Activated gamma-delta T cell treated with anti-CD3 and anti-CD28 coated beads, Interleukin-2, amount 50 U/mL, for 16 hours (primary cell): ENCODE measurements around the gene DOCK9.
A peak's percentile ranks its signal among the peaks of the same experiment; 100 is the strongest.

Source experiments
- DNase-seq: peaks from one replicate; pipeline ENCODE4 v3.0.0-alpha.2; 2020; ENCODE audit warnings: low read depth

The DOCK9 gene

DNA sequence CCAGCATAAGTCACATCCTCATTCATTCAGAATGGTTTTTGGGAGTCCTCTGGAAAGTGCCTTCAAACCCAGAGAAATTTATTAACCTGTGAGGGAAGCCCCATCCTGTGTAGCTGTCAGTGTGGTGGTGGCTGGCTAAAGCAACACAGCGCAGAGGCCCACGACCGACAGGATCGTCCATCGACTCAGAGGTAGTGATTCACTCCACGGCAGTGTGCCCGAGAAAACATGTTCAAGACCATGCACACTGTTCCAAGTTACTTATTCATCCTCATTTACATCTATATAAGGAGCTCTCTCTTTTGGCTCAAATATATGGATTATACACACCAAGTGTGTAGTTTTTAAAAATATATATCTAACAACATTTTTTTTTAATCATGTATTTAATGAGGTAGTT is 129.1 kb downstream of the DOCK9 start:
- DNase-seq = no peak

DNA sequence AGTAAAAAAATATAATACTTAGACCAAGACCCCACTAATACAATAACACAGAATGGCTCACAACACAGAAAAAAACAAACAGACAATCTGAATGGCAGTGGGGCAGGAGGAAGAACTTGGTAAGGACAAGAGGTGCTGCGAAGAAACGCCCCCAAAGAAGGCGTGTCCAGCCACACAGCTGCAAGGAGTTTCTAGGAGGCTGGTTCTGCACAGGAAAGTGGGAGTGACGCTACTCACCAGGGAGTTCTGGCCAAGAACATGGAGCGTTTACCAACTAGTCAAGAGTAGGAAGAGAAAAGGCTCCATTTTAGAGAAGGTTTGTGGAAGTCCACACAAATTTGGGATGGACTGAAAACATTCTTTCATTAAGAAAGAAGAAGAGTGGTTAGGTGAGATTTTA is 130.1 kb downstream of the DOCK9 start:
- no peak for DNase-seq

DNA sequence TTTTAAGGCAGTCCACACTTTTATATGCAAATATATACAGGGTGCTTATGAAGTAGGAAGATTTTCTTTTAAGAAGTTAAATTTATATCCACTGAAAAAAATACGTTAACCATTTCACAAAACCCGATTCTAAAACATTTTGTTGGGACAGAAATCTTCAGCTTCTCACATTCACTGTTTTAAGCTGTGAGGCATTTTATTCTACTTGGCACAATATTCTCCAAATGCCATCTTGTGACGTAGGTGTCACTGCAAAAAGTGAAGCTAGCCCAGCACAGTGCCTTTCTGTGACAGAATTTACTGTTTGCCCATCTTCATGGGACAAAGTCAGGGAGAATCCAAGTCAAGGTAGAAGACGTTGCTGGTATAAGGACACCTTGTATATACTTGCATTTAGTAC is 130.9 kb downstream of the DOCK9 start:
- no peak for DNase-seq

DNA sequence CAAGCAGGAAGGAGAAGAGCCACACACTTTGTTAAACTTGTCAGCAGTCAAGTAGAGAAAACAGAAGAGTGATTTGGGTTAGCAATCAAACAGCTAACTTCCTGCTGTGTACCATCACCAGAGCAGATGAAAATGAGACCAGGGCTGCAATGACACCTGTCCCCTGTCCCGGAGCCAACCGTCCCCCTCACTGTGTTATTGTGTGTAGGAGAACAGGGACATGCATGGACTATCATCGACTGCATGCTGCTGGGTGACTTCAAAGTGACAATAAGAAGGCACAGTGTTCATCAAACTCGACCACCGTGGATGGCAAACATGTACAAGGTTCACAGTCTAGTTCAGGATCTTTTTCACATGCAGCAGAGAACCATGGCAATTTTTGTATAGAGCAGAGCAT is 131.3 kb downstream of the DOCK9 start:
- DNase-seq = no peak

DNA sequence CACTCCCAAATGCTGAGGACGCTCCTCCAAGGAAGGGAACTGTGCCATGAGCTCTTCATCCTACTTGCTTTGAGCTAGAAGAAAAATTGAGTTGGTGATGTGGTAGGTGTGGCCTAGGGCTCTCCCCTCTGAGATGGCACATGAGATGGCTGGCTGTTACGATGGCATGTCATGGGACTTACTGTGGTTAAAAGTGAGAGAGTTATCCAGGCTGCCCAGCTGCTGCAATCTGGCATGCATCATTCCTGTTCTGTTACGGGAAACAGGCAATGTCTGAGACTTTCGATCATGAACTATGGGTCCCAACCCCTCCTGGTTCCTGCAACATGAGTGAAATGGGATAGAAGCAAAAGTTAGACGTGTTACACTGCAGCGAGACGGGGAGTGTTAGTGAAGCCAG is 132.1 kb downstream of the DOCK9 start:
- DNase-seq = no peak

DNA sequence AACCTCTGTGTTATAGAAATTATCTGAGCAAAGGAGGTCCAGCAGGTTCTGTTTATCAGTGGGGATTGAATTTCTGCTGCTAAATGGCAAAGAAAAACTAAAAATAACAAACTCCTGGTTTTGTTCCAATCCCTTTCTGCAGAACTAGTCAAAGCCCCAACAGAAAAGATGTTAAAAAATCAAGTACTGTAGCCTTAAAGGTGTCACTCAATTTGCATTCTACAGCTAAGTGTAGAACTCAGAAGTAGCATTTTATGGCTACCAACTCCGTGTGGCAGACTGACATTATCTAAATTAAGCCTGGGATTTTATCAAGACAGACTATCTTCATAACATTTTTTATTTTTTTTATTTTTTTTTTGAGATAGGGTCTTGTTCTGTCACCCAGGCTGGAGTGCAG is 133.8 kb downstream of the DOCK9 start:
- DNase-seq = no peak

DNA sequence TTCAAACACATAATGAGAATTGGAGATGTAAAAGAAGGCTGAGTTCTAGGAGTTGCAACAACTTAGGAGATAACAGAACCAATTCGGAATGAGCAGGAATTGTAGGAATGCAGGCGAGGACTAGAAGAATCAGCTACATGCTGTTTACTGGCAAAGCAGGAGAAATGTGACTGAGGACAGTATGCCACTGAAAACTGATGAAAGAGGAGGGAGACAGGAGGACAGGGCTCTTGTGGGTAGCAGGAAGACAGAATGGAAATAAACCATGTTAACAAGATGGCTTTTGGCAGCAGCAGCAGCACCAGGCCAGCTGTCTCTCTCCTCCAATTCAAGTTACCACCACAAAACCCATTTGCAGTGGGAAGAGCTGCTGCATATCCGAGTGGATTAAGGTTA is 134.4 kb downstream of the DOCK9 start:
- no peak for DNase-seq

DNA sequence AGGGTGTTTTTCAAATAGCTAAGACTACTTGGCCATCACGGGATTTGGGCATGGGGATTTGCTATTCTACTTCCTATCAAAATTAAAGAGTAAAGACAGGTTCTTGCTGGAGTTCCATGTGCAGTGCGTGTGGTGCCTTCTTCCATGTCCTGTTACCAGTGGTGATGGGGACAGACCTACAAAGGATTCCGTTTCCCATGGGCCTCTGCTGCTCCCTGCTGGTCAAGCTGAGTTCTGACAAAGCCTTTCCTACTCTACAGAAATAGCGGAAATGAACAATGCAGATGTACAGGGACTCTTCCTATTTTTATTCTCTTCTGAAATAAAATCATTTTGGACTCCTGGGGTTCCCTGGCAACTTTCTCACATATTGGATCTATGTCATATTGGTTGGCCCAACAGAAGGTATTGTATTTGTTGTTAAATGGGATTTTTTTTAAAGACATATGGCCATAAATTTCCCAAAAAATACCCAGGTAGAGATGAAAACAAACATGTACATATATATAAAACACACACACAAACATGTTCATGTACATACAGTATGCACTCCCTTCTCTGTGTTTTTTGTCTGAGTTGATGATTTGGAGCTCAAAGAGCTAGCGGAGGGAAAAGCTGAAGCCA is 134.9 kb downstream of the DOCK9 start:
- peak; percentile 27 for DNase-seq

DNA sequence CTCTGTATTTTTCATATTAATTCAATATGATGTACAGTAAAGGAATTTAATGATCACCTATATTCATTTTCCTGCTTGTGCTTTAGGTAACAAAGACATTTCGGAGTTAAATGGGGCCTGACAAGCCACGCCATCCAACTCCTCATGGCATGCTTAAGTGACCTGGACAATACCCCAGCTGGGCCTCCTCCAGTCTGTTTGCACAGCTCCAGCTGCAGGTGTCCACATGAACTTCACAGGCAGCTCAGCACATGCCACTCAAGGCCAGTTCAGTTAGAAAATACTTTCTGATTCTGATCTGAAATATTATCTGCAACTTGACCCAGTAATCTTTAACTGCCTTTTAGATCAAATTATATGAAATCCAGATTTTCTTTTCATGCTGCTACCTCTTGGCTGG is 135.8 kb downstream of the DOCK9 start:
- no peak for DNase-seq

DNA sequence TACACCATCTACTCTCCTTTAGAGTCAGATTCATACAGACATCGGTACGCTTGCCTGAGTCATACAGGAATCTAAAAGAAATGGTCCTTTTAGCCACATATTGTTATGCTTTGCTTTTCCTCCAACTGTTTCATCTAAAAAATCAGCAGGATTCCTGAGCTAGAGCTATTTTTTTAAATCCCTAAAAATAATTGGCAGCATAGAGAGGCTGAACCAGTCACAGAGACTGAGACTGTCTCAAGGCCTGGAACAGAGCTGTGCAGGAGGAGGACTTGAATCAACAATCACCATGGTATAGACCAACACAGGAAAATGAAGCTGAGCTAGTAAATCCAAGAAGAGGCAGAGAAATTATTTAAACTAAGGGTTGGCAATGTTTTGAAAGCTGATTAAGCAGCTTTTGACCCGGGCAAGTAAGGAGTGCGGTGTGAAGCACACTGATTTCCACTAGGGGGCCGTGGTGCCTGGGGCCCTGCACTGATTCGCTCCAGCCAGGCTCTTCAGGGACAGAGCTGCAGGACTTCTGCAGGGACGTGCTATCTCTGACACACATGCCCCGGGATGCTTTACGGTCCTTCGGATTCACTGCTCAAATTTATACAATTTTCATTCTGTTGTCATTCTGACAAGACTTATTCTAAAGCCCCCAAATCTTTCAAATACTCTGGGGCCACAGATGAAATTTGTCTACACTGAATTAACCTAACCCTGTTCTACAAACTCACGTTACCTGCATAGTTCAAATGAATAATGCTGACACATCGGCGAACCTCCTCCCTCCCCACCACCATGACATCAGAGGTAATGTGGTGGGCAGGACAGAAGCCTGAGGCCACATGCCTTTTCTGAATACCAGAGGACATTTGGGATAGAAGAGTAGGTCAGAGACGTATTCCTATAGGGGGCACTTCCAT is 137.8 kb downstream of the DOCK9 start:
- no peak for DNase-seq

DNA sequence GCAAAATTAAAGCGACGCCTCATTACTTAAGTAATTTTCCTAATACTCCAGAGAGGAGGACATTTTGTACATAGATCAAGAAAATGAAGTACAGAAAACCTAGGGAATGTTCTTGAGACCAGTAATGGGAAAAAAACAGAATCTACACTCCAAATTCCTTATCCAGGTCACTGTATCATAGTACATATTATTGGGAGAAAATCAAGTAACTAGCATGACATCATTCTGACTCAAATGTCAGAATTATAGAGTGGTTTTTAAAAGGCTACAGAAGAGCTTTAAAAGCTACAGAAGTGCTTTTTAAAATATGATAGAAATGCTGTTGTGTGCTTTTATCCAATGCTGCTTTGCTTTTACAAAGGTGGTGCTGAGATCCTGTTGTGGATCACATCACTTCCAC is 139.1 kb downstream of the DOCK9 start:
- no peak for DNase-seq

DNA sequence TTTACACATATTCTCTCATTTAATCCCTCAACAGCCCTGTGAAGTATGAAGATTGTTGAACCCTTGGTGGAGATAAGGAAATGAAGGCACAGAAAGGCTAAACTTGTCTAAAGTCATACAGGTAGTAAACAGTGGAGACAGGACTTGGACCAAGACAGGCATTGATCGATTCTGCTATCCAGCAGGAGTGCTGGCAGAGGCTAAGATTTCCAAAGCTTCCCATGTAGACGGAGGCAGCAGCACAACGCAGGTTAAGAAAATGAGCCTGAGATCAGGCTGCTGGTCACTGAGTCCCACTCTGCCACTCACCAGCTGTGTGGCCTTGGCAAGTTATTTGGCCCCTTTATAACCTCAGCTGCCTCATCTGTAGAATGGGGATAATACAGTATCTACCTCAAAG is 140.0 kb downstream of the DOCK9 start:
- no peak for DNase-seq

DNA sequence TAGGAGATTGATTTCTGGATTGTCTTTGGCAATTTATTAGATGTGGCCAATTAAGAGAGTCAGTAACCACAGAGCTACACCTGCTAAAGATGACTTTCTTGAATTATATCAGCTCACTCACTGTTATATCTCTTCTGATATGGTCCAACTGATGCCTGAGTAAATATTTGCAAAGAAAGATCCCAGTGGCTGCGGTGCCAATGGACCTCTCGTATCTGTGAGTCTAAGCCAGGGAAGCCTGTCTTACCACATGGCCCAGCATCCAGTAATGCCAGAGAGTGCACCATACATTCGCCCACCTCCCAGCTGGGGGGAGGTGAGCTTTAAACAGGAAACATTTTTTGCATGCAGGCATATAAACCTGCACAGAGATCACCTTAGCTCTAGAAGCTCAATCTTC is 142.7 kb downstream of the DOCK9 start:
- no peak for DNase-seq

DNA sequence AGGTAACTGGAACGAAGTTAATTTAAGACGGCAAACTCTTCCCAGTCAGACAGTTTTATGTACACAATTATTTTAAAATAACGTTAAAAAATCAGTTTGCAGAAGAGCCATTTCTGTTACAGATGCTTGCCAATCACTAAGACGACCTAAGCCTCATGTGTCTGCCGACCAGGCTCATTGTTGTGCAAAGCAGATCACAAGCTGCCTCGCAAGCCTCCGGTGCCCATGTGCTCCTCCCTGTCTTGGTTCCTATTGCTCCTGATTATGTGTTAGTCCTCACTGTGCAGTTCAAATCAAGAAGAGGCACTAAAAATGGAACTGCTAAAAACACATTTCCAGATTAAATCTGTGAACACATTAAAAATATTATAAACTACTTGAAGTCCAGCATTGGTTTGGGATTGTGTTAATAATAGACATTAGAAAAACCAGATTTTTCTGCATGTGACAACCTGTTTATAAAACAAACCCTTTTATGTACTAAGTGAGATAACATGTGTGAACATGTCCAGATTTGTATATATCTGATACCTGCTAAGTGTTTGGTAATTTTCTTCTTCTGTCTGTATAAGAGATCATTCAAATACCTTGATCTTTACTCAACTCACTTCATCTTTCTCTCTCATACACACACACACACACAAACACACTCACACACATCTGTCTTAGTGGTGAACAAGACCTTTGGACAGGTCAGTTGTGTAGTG is 143.5 kb downstream of the DOCK9 start:
- no peak for DNase-seq

DNA sequence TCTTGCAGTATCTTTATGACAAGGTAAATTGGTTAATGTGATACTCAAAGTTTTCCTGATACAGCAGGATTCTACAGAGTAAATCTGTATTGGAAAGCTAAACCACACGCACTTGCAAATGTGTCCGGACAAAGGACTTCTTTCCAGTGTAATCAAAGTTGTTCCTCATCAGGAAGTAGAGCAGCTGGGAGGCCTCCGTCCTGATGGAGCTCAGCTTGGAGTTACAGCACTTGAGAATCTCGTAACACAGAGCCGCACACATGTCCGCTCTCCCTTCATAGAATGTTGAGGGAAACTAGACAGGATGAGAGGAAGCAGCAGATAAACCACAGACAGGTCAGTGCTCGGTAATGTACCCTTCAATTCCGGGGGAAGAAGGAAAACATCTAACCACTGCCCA is 146.6 kb downstream of the DOCK9 start:
- DNase-seq = no peak

DNA sequence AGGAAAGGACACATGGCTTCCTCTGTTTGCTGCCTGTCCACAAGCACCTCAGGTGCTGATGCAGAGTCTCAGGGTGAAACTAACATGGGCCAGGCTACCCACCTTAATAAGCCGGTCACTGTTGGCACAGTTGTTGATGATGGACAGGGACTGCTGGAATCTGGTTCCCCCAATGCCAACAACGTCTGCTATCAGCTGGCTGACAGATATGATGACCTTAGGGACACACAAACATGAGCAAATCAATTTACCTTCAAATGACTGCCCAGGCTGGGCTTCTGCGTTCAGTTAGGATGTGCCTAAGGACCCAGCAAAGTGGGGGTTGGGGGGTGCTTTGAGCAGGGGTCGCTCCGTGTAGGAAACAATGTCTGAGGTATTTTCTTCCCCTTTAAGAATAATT is 148.3 kb downstream of the DOCK9 start:
- no peak for DNase-seq

DNA sequence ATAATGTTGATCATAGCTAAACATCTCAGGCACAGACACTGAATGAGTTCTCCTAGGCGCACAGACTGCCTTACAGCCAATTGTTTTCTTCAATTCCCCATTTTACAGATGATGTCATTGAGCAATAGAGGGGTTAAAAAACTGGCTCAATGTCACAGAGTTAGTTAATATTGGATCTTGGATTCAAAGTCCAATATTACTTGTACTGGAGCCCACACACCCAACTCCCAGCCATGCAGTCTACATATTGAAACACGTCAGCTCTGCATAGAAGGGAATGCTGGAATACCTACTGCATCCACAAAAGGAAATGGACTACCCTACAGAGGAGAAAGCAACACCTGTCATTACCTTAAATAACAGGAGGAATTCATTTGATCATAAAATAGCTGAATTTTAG is 149.2 kb downstream of the DOCK9 start:
- DNase-seq = no peak

DNA sequence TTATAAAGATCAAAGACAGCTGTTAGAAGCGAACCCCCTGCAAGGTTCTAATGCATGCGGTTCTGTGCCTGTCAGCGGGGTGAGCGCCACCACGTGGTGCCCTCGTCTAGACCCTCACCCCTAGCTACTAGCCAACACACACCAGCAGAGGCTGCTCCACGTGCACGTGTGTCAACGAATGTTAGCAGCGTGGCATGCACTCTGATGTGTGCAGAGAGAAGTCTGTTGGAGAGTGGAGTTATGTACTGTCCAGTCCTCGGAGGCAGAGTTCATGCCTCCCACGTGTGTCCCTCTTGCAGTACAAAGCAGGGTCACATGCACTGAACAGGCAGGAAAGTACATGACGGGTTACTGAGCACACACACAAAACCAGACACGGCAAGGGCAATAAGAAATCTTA is 150.4 kb downstream of the DOCK9 start:
- DNase-seq = no peak

DNA sequence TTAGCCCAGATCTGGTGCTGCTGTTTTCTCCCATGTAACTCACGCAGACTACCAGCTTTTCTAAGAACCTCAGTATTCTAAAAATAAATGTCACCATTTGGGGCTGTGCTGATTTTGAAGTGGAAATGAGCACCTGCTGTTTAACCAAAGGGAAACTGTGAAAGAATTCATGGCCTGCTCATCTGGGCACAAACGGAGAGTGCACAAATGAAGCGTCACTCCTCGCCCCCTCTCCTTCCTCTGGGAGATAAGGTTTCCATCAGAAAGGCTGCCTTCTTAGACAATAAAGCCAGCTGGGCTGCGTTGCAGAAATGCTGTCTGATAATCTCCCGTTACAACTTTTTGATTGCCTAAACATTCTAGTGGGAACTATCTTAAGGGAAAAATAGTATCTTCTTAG is 151.7 kb downstream of the DOCK9 start:
- no peak for DNase-seq

DNA sequence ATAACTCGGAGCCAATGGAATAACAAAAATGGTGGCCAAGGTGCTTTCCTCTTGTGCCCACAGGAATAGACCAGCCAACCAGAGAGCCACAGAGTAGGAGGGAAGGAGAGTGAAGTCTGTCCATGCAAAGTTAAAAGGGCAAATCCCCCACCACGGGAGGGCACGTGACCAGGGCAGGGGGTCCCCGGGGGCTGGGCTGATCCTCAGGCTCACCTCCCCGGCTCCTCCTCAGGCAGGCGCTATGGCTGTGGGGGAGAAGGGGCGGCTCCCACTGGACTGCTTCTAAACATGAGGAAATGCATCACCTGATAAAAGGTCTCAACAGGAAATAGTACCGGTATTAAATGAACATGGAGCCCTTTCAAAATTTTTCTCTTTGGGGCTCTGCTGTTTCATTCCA is 152.2 kb downstream of the DOCK9 start:
- no peak for DNase-seq

DNA sequence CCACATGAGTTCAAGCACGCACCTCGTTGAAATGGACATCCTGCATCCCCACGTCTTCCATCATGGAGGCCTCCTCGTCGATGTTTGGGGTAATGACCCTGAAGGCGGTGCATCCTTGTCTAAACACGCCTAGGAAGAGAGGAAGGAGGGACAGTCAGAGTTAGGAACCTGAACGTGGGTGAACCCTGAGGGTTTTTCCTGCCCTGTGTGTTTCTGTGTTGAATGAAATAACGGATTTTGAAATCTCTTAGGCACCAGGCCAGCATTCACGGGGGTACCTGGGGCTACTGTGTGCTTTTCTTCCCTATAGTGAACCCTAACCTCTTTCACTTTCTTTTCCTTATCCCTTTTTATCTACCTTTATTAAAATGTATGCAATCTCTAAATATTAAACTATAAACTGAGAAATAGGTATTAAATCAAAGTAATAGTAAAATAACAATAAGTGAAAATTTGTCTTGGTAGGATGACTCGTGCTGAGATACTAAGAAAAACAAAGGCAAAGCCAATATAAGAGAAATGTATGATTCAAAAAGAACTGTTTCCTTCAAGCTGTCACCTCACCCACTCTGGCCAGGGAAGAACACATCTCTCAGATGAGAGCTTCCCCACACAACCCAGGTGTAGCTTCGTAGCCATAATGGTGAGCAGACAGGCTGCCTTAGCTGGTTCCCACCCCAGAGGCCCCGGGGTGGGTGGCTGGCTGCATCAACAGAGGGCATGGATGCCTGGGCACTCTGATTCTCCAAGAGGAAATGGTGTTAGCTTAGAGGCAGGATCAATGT is 153.3 kb downstream of the DOCK9 start:
- DNase-seq = no peak

DNA sequence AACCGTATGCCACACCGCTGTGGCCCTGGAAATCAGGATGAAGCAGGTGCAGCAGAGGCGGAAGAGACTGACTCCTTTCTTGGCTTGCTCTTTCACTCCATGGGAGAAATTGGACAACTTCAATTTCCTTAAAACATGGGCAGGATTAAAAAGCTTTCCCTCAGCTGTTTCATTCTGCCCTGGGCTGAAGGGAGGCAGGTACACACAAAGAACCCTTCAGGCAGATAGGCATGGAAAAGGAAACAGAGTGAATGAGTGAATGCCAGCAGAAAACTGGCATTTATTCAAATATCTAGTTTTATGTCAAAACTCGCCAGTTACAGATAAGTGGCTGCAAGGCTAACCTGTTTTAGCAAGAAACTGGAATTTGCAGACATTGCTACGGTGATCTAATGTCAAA is 154.4 kb downstream of the DOCK9 start:
- no peak for DNase-seq
